ENCODE results near the gene VAV2. TPM values are rescaled to one million over a fixed set of nuclear protein-coding genes. Genes with fewer than 3 reads are reported as not detected.

Gene VAV2
- total and polyA plus RNA-seq, 8 donors = 25.3 to 44.1 (median 35.5) TPM

DNA sequence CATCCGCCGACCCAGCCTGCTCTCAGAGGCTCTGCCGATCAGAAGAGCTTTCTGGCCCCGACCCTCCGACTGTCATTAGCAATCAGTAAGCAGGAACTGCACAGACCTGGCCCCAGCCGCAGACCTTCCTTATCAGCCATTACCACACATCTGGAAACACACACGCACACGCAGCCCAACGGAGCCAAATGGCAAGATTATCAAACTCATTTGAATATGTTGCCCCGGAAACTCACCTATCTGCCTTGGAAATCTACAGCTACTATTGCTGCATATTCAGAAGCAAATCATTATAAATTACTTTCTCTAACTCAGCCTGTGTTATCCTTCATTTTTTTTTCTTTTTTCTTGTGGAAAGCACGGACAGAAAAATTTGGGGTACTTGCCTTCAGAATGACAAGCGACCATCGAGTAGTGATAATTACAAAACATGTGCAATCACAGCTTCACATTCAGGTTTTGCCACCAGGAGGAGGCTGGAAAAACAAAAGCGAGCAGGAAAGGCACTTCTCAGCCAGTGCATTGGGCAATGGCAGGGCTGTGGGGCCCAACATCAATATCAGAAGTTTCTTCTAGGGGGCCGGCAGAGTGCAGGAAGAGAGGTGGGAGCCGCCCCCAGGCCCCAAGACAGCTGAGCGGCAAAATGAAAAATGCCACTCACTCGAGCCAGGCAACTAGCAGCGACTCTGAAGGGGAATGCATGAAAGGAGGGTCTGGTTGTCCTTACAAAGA lies 122.3 kb downstream of the VAV2 start:
- no peaks in the 10 kb centered on the region for H3K36me3 ChIP-seq
- TF ChIP-seq, protein P1, sequence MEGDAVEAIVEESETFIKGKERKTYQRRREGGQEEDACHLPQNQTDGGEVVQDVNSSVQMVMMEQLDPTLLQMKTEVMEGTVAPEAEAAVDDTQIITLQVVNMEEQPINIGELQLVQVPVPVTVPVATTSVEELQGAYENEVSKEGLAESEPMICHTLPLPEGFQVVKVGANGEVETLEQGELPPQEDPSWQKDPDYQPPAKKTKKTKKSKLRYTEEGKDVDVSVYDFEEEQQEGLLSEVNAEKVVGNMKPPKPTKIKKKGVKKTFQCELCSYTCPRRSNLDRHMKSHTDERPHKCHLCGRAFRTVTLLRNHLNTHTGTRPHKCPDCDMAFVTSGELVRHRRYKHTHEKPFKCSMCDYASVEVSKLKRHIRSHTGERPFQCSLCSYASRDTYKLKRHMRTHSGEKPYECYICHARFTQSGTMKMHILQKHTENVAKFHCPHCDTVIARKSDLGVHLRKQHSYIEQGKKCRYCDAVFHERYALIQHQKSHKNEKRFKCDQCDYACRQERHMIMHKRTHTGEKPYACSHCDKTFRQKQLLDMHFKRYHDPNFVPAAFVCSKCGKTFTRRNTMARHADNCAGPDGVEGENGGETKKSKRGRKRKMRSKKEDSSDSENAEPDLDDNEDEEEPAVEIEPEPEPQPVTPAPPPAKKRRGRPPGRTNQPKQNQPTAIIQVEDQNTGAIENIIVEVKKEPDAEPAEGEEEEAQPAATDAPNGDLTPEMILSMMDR (IDR thresholded peaks at IDR 0.05) = no peak
- H3K27me3 ChIP-seq = no peaks in the 10 kb centered on the region
- DNase-seq (no peak), ATAC-seq (no peak)
- peaks cover 0 to 7% of the 10 kb centered on the region in 2 donors for H3K9me3 ChIP-seq
- no peak overlapping the region for H3K27ac ChIP-seq
- no peak overlapping the region for H3K4me3 ChIP-seq
- peaks cover 3 to 21% of the 10 kb centered on the region in 2 donors for H3K4me1 ChIP-seq
- intact Hi-C loops (cut with DNase I) = no loop called here

DNA sequence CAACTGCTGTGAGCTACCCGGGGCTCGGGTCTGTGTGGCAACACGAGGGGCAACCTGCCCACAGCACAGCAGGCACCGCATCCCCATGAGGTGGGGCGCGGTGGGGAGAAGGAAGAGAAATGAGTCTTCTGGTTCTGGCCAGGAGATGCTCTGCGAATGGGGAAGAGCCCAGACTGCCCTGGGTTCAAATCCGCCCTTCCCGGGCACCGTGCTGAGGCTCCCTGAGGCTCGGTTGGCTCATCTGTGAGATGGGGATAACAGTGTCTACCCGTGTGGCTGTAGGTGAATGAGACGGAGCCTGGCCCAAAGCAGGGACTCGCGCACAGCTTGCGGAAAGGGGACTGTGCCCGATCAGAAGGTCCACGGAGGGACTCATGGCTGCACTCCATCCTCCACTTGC lies 123.9 kb downstream of the VAV2 start:
- no peak overlapping the region for H3K4me3 ChIP-seq
- no peak overlapping the region for H3K27ac ChIP-seq
- ATAC-seq = no peak
- H3K4me1 ChIP-seq = peaks cover under 1 to 17% of the 10 kb centered on the region in 2 donors
- TF ChIP-seq, protein P1 (IDR thresholded peaks at IDR 0.05) = no peak
- no peaks in the 10 kb centered on the region for H3K27me3 ChIP-seq
- no peaks in the 10 kb centered on the region for H3K36me3 ChIP-seq
- intact Hi-C loops (cut with DNase I) = no loop called here
- DNase-seq = no peak
- H3K9me3 ChIP-seq = peaks cover 0 to 7% of the 10 kb centered on the region in 2 donors

DNA sequence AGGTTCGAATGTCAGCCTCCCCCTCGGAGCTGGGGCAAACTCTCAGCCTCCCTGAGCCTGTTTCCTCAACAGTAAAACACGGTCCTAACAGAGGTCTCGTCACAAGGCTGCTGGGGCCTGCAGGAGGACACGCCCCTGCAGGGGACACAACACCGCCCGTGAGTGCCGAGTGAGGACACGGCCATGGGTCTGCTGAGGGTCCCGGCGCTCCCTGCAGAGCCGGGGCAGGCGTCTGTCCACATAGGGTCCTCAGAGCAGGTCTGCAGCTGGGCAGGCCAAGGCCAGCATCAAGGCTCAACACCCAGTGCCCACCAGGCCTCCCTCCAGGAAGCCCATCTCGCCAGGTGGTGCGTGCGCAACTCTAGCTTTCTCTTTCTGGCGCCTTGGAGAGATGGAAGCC lies 125.2 kb downstream of the VAV2 start:
- Histone ChIP-seq H3K36me3 (no peaks in the 10 kb centered on the region), H3K9me3 (peaks cover 0 to 7% of the 10 kb centered on the region in 2 donors), H3K27ac (no peak overlapping the region), H3K4me3 (no peak overlapping the region), H3K4me1 (peaks cover 0 to 29% of the 10 kb centered on the region in 2 donors), H3K27me3 (no peaks in the 10 kb centered on the region)
- DNase-seq (no peak), ATAC-seq (no peak)
- intact Hi-C loops (cut with DNase I) = no loop called here
- TF ChIP-seq, protein P1 (IDR thresholded peaks at IDR 0.05) = no peak

DNA sequence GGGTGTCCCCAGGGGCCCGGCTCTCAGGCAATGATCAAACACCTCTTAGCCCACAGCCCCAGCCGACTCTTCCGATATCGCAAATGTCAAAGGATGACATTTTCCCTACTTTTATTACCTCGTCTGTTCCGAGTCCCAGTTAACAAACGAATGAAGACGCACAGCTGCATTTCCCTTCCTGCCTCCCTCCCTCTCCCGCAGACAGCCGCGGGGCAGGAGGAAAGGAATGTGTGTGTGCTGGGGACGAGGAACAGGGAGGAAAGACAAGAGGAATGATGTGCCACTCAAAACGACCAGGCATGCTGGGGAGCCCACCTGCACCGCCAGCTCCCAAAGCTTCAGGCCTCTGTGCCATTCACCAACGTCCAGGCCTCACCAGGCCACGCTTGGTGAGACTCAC lies 128.1 kb downstream of the VAV2 start:
- H3K27ac ChIP-seq = no peak overlapping the region

DNA sequence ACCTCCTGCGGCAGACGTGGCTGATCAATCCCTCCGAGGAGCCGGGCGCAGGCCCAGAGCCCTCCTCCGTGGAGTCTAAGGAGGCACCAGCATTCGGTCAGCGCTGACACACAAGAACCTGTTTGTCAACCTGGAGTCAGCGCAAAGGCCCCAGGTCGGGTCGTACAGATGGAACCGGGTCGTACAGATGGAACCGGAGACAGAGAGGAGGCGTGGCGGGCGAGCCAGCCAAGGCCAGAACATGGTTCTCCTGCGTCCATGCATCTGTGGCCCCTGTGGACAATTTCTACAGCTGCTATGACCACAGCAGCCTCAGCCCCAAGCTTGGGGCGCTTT lies 128.9 kb downstream of the VAV2 start:
- Histone ChIP-seq H3K4me1 (peaks cover 0 to 22% of the 10 kb centered on the region in 2 donors), H3K4me3 (no peak overlapping the region), H3K27me3 (no peaks in the 10 kb centered on the region), H3K27ac (peak overlapping the region; percentile 59 to 78), H3K9me3 (peaks cover 0 to 7% of the 10 kb centered on the region in 2 donors), H3K36me3 (peaks cover 0 to 7% of the 10 kb centered on the region in 2 donors)
- intact Hi-C loops (cut with DNase I) = no loop called here
- DNase-seq (no peak), ATAC-seq (peak; percentile 5)
- TF ChIP-seq, protein P1 (IDR thresholded peaks at IDR 0.05) = no peak

More for the DNA sequence above, 128.1 kb downstream of the VAV2 start:
- no peak for DNase-seq
- ATAC-seq = no peak
- Histone ChIP-seq H3K36me3 (peaks cover 0 to 7% of the 10 kb centered on the region in 2 donors), H3K9me3 (peaks cover 0 to 7% of the 10 kb centered on the region in 2 donors), H3K4me1 (peaks cover 0 to 22% of the 10 kb centered on the region in 2 donors), H3K4me3 (no peak overlapping the region), H3K27me3 (no peaks in the 10 kb centered on the region)
- TF ChIP-seq, protein P1 (IDR thresholded peaks at IDR 0.05) = no peak
- intact Hi-C loops (cut with DNase I) = no loop called here

Measured in left lung (tissue), 10 donors.